HG03439 (cell line): ENCODE results near the gene NXPH1.
A peak's percentile ranks its signal among the peaks of the same experiment; 100 is the strongest.

ENCODE experiments used
- ATAC-seq: cut with Tn5 transposase; IDR thresholded peaks from one replicate; pipeline ENCODE4 v1.9.1; 2021; ENCODE audit warnings: mild to moderate bottlenecking, moderate library complexity; ENCODE audit not compliant: unreplicated experiment

The NXPH1 gene

DNA sequence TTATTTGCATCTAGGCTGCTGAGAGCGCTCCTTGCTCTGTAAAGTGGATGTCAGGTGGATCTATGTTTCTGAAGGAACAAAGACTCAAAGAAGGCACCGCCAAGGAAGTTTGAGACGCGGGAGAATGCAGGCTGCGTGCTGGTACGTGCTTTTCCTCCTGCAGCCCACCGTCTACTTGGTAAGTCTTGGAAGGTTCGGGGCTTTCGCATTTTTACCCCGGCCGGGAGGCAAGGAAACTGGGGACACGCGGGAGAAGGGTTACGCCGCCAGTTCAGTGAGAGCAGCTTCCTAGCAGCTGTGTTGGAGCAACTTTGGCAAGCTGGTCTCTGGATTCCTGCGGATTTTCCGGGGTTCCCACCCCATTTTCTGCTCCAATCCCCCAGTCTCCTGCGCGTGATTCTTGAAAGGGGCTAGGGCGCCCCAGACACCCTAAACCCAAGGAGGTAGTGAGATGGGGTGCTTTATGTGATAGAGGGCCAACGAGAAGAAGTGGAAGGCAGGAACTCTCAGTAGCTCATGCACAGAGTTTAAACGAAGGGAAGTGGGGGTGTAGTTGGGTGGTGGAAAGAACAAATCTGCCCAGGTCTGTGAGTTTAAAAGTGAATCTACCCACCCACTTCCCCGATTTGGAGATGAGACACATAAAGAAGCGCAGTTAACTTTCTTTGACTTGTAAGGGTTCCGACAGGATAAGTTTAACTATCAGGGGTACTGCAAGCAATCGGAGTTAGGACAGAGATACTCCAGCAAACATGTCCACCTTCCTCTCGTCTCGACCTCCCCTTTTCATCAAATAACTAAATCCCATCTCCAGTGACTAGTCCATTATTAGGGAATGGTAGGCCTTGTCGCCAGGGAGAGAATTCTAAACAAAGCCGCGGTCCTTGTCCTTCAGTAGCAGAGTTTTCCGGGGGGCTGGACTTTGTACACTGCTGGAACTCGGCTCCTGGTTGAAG, 2.5 kb downstream of the NXPH1 start:
- no peak for ATAC-seq

DNA sequence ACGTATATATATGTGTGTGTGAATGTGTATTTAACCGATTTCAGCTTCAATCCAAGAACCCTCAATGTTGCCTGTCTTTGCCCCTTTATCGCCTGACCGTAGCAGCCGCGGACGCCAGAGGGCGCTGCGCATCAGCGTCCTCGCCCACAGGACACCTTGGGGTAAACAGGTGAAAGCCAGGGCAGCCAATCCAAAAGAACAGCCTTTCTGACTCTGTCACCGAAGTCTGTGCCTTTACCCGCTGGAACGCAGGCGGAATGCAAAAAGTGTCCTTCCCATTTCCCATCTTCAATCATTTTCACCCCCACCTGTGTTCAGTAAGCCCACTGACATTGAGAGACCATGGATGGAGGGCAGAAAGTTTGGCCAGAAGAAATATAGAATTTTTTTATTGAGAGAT, 3.6 kb downstream of the NXPH1 start:
- peak; percentile 83 for ATAC-seq

DNA sequence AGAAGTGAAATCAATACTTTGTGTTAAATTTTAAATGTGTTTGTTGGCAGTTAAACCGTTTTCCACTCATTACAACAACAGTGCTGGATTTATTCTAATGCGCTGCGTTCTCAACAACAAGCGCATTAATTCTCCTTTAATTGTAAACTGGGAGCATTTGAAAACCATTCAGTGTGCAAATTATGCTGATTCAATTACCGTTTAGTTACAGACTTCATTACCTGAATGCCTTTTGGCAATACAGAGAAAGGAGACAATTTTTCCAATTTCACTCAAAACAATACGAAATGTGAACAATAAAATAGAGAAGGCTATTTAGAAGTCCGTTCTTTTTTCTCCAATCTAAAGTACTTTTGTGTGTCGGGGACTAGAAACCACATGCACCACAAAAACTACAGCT, 4.2 kb downstream of the NXPH1 start:
- no peak for ATAC-seq

DNA sequence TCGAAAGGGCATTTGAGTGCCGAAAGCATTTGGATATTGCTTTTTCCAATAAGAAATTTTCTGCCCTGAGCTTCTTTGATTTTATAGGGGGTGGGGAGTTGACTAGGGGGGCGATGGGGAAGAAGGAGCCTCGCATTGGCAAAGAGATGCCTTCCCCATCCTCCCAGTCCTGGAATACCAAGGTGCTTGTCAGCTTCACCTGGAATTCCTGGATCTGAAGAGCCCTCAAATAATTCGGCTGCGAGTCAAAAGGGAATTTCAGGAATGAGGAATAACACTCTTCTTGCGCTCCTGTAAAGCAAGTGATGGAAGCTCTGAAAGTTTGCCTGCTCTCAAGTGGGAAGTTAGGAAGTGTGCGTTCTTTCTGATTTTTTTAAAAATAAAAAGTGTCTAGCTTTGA, 7.3 kb downstream of the NXPH1 start:
- no peak for ATAC-seq

DNA sequence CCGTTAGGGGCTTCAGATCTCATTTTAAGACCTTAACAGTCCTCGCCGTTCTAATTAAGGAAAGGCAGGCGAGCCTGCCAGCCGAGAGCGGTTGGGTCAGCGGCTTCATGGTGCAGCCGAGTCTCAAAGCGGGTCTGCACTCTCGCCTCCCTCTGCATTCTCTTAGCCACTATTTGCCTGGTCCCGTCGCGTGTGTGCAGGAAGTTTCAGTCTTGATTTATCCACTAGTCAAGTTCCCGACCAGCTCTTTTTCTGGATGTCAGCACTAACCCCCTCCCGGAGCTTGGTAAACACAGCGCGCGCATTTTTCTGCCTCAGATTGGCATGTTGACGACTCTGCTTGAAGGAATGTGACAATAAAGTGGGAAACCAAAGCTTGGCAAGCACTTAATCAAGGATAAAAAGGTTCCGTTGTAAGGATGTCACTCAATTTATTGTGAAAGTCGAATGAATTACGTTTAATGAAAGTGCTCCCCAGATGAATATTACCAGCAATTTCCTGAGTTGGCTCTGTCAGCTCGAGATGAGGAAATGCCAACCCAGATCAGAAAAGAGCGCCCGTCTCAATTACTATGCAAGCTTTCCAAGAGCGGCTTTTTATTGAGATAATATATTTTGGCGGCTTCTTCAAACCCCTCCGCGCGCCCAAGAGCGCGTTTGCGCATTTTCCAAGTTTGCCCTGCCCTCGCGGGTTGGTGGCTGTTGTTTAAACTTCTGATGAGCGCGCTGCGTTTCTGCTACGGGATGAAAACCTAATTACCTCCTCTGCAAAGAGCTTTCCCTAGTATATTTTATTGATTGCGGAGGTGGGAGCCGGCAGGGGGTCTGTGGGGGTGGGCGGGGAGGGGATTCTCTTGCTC, 7.9 kb downstream of the NXPH1 start:
- no peak for ATAC-seq

DNA sequence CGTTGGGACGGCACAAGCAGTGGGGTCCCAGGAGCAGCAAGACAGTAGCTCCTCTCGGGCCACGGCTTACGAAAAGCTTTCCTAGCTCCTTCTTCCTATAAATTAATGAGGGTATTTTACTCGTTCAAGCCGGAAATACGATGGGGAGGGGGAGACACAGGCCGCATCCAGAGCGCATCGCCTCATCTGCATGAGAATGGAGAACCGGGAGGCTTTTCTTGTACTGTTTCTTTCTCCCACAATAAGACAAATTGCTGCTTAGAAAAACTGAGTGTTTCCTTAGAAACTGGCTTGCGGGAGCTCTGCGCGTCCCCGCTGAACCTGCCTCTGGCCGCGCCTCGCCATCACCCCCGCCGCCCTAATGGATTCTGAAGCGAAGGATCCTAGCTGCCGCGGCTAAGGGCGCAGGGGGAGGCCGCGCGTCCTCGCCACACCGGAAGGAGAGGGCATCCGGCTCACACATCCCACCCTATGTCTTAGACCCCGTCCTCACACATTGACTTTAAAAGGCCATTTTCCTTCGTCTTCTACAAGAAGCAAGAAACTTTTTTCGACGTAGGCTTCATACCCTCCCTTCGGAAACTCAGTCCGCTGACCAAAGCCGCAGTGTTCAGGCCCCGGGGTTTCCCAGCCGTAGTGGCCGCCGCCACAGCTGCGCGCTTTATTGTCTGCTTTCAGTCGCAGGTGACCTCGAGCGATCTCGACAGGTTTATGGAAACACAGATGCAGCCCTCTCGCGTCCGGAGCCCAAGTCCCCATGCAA, 8.8 kb downstream of the NXPH1 start:
- no peak for ATAC-seq

- ATAC-seq = no peak
Measured at GRCh38 chr7:8442814-8443304, 9.4 kb downstream of the NXPH1 start.

GRCh38 chr7:8443576-8444467, 10.4 kb downstream of the NXPH1 start:
- ATAC-seq = no peak

DNA sequence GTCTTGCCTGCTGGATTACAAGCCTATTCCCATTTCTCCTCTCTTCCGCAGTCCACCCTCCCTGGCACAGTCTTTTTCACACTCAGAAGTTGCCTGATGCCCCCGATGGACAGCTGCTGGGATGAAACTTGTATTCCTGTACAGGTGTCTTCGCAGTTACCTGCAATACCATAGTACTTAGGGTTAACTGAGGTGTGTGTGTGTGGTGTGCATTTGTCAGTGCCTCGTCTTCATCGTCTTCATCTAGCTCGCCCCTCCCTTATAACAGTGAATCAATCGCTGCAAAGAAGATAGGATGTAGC, 11.0 kb downstream of the NXPH1 start:
- ATAC-seq = no peak

- ATAC-seq = no peak
Measured at GRCh38 chr7:8453535-8453934, 20.1 kb downstream of the NXPH1 start.

DNA sequence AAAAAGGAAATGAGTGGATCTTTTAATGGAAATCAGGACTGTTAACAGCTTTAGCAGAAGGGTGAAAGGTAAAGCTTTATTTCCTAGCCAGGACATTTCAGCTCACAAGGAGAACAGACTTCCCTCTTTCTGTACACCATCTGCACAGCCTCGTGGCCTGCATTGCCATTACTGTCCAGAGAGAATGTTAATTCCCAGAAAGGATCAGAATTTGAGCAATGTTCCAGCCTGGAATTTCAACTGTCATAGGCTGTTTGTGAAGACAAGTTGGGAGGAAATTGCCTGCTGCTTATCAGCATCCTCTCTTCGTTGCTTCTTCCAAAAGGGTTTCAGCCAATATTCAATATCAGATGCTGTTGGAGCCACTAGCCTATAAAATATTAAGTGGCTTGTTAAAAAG, 22.0 kb downstream of the NXPH1 start:
- ATAC-seq = no peak

DNA sequence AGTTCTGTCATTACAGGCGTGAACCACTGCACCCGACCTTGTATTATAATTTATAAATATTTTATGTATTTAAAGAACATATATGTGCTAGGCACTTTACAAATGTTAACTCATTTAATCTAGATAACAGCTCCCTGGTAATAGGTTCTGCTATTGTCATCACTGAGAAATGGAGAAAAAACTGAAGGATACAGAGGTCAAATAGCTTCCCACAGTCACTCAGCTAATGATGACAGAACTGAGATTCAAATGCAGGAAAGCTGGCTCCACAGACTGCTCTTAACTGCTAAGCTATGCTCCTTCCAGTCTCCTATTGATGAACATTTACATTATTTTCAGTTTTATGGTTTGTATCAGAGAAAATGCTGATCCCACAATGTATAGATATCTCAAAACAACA, 28.9 kb downstream of the NXPH1 start:
- ATAC-seq = no peak

- no peak for ATAC-seq
Measured at GRCh38 chr7:8465338-8465737, 31.9 kb downstream of the NXPH1 start.

- no peak for ATAC-seq
Measured at GRCh38 chr7:8480527-8480926, 47.1 kb downstream of the NXPH1 start.

DNA sequence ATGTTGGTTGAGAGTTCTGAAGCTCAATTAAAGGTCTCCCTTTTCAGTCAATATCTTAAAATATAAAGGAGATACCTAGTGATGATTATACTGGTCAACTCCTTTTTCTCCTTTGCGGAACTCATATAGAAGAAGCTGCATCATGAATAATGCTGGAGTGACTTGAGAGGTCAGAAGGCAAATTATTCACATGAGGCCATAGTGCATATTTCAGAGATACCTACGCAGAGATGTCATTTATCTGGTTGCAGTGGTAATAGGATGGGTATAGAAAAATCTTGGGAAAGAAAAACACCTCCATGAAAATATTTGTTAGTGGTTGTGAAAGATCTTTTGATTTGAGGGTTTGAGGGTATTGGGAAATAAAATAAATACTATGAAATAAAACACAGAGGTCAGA, 47.7 kb downstream of the NXPH1 start:
- ATAC-seq = no peak

- ATAC-seq = no peak
Measured at GRCh38 chr7:8481752-8482446, 48.5 kb downstream of the NXPH1 start.

DNA sequence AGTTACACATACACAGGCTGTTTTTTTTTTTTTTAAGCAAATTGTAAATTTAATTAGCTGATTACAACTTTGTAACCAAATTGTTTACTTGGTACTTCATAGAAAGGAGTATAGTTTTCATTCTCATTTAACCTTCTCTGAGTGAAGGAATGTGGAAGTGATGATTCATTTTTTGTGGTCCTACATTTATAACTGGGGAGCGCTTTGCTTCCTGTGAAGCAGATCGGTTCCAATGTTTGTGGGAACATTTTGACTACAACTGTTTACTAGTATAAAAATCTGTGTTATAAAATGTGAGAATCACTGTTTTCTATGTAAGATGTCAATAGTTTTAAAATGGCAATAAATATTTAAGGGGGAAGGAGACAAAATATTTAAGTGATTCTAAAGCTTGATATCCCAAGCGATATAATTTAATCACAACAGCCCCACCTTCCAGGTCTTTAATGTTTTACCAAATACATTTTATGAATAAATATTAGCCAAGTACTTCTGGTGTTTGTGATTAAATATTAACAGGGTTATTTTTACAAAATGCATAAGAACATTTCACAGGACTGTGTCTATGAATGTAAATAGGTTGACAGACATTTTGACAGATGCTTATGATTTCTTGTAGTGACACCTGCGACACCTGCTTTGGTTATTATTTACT, 57.1 kb downstream of the NXPH1 start:
- no peak for ATAC-seq

- no peak for ATAC-seq
Measured at GRCh38 chr7:8491106-8491505, 57.7 kb downstream of the NXPH1 start.
